Hepatocyte (in vitro differentiated cells): ENCODE measurements around the gene SLC34A3. TPM values are rescaled to one million over a fixed set of nuclear protein-coding genes. Genes with fewer than 3 reads are reported as not detected.
A peak's percentile ranks its signal among the peaks of the same experiment; 100 is the strongest.

Experiments
- DNase-seq: peaks from one replicate; pipeline ENCODE4 v3.0.0-alpha.2; 2016; ENCODE audit warnings: low spot score
- H2AFZ ChIP-seq: fragments of 200-600 bp; sonication (generic); 2 replicates; pipeline ENCODE4 v1.6.0; 2016; ENCODE audit warnings: antibody characterized with exemption, mild to moderate bottlenecking
- H3K27ac ChIP-seq: fragments of 200-600 bp; sonication (generic); 2 replicates; pipeline ENCODE4 v1.5.1; 2016; ENCODE audit warnings: mild to moderate bottlenecking
- H3K27me3 ChIP-seq: fragments of 200-600 bp; sonication (generic); 2 replicates; pipeline ENCODE4 v1.6.1; 2016
- H3K36me3 ChIP-seq: fragments of 200-600 bp; sonication (generic); replicated peaks from 2 replicates; pipeline ENCODE4 v1.5.1; 2016; ENCODE audit warnings: low read depth; ENCODE audit not compliant: insufficient read depth
- H3K4me1 ChIP-seq: fragments of 200-600 bp; sonication (generic); 2 replicates; pipeline ENCODE4 v1.5.1; 2016; ENCODE audit warnings: mild to moderate bottlenecking, moderate library complexity; ENCODE audit not compliant: insufficient read depth
- H3K4me2 ChIP-seq: fragments of 200-600 bp; sonication (generic); 2 replicates; pipeline ENCODE4 v1.6.0; 2016
- H3K4me3 ChIP-seq: fragments of 200-600 bp; sonication (generic); 2 replicates; pipeline ENCODE4 v1.5.1; 2016; ENCODE audit warnings: mild to moderate bottlenecking
- H3K79me2 ChIP-seq: fragments of 200-600 bp; sonication (generic); 2 replicates; pipeline ENCODE4 v1.6.0; 2017; ENCODE audit warnings: mild to moderate bottlenecking
- H3K9me2 ChIP-seq: fragments of 200-600 bp; sonication (generic); replicated peaks from 2 replicates; pipeline ENCODE4 v1.6.0; 2017; ENCODE audit warnings: mild to moderate bottlenecking; ENCODE audit not compliant: insufficient read depth
- H3K9me3 ChIP-seq: fragments of 200-600 bp; sonication (generic); 2 replicates; pipeline ENCODE4 v1.5.1; 2016; ENCODE audit warnings: low read depth, mild to moderate bottlenecking
- H4K20me1 ChIP-seq: fragments of 200-600 bp; sonication (generic); 2 replicates; pipeline ENCODE4 v1.6.0; 2016; ENCODE audit warnings: mild to moderate bottlenecking; ENCODE audit not compliant: insufficient read depth, poor library complexity, severe bottlenecking
- CTCF ChIP-seq: fragments of 200-600 bp; sonication (generic); IDR thresholded peaks from 2 replicates; pipeline ENCODE4 v1.5.1; 2016; ENCODE audit warnings: antibody characterized with exemption, mild to moderate bottlenecking; ENCODE audit not compliant: poor library complexity
- EZH2 ChIP-seq: fragments of 200-600 bp; sonication (generic); IDR thresholded peaks from 2 replicates; pipeline ENCODE4 v1.6.1; 2016; ENCODE audit warnings: antibody characterized with exemption, mild to moderate bottlenecking, borderline replicate concordance
- EZH2phosphoT487 ChIP-seq: fragments of 200-600 bp; sonication (generic); IDR thresholded peaks from one replicate; pipeline ENCODE4 v1.6.1; 2018; ENCODE audit warnings: antibody characterized with exemption, mild to moderate bottlenecking, low read depth, moderate library complexity; ENCODE audit not compliant: unreplicated experiment, severe bottlenecking
- WGBS: methylation state at CpG from one replicate; pipeline ENCODE4 v1.1.6; 2016; ENCODE audit warnings: low lambda C conversion rate; ENCODE audit errors: missing lambda C conversion rate; 5-methylcytosine and 5-hydroxymethylcytosine counted together
- polyA plus RNA-seq: library from polyadenylated mRNA; unstranded; fragments of >200 nt; fragmentation: Nextera tagmentation; extraction: Ambion mirVana; gene quantifications from 2 replicates; pipeline ENCODE4 v1.2.1, GENCODE V29; 2016
- total RNA-seq: library from RNA; depleted of rRNA; stranded (reverse); fragments of >200 nt; gene quantifications from 2 replicates; pipeline ENCODE4 v1.2.3, GENCODE V29; 2014

Gene SLC34A3
- total and polyA plus RNA-seq, 2 experiments from 2014 or later: 2.7 to 4.7 TPM

GRCh38 chr9:137276473-137277328 lies 46.0 kb downstream of the SLC34A3 start:
- peaks cover 26% of the 10 kb centered on the region for H3K4me1 ChIP-seq

DNA sequence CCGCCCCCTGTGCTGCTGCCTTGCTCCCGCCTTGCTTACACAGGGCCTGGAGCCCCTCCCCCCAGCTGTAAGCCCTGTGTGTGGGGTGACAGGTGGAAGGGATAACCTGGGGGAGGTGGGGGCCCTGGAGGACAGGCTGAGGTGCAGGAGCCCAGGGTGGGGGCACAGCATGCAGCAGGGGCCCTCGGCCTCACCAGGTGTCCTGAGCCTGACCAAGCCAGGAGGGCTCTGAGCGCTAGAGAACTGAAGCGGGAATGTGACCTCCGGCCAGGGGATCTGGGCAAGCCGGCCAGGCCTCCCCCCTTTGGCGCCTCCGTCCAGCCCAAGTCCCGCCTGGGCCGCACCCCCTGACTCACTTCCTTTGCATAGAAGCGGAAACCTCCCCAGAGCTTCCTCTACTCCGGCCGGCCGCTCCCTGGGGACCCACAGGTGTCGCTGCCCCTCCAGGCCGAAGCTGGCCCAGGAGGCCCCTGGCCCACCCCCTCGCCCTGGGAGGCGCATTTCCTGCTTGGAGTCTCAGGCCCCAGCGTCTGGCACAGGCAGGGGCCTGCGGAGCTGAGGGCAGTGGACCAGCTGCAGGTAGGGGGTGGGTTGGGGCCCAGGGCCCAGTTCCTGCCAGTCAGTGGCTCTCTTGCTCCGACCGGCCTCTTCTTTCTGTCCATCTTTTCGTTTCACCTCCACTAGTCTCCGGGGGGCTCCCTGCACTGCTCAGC lies 46.8 kb downstream of the SLC34A3 start, which contains the start of gene TOR4A:
TOR4A (plus strand) TSS at position 398 of the 713 bp plus-strand sequence. CDS start 964 bp downstream, outside the sequence.
- Histone ChIP-seq H3K4me3 (peak within 1 kb of the TSS; percentile 28), H3K27me3 (no peaks in the 10 kb centered on the region), H3K27ac (peak within 1 kb of the TSS; percentile 88), H3K36me3 (no peaks in the 10 kb centered on the region), H3K9me2 (no peaks in the 10 kb centered on the region), H4K20me1 (no peaks in the 10 kb centered on the region), H3K79me2 (no peaks in the 10 kb centered on the region), H3K4me2 (peak within 1 kb of the TSS; percentile 88), H3K4me1 (peaks cover 26% of the 10 kb centered on the region), H2AFZ (peak within 1 kb of the TSS; percentile 8), H3K9me3 (no peaks in the 10 kb centered on the region)
- WGBS: 35% methylated on average over 16 of the region's 25 CpGs
- peak; percentile 91 for DNase-seq
- no peak for TF ChIP-seq EZH2
- TF ChIP-seq CTCF: peak; percentile 12
- no peak for TF ChIP-seq EZH2phosphoT487

More at GRCh38 chr9:137276473-137277328, 46.0 kb downstream of the SLC34A3 start:
- peak; percentile 86 for DNase-seq
- H3K9me2 ChIP-seq: no peaks in the 10 kb centered on the region
- no peaks in the 10 kb centered on the region for H3K36me3 ChIP-seq
- TF ChIP-seq EZH2 (no peak), CTCF (no peak), EZH2phosphoT487 (no peak)
- peak overlapping the region; percentile 88 for H3K27ac ChIP-seq
- H3K9me3 ChIP-seq: no peaks in the 10 kb centered on the region
- H3K4me3 ChIP-seq: no peak overlapping the region
- peak overlapping the region; percentile 88 for H3K4me2 ChIP-seq
- H4K20me1 ChIP-seq: no peaks in the 10 kb centered on the region
- 53% methylated on average over 29 of the region's 30 CpGs for WGBS
- no peaks in the 10 kb centered on the region for H3K79me2 ChIP-seq
- H2AFZ ChIP-seq: peak overlapping the region; percentile 8
- H3K27me3 ChIP-seq: no peaks in the 10 kb centered on the region

DNA sequence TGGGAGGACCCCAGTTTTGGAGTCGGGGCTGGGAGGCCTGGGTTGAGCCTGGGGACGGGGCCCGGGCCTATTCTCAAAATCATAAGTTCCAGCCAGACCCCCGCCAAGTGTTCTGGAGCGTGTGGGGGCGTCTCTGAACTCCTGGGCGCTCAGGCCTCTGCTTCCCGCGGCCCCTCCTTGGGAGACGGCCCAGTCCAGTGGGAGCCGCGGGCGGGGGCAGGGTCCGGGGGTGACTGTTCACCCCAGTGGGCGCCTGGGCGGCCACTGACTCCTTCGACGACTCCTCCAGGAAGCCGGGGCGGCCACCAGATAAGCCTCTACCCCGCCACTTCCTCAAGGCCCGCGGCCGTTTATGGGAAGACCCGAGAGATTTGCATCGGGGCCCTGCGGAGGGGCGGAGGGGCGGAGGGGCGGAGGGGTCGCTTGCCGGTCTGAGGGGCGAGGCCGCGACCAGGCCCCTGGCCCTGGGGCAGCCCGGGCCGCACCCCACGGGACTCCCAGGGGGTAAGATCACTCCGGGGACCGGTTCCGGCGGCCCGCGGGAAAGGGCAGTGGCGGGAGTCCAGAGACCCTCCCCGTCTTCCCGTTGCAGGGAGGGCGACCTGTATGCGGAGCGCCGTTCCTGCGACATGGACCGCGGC lies 47.5 kb downstream of the SLC34A3 start:
- TF ChIP-seq CTCF (no peak), EZH2phosphoT487 (no peak), EZH2 (no peak)
- no peaks in the 10 kb centered on the region for H3K36me3 ChIP-seq
- H3K9me3 ChIP-seq: no peaks in the 10 kb centered on the region
- H4K20me1 ChIP-seq: no peaks in the 10 kb centered on the region
- peak overlapping the region; percentile 88 for H3K4me2 ChIP-seq
- H2AFZ ChIP-seq: no peak overlapping the region
- peak overlapping the region; percentile 28 for H3K4me3 ChIP-seq
- no peaks in the 10 kb centered on the region for H3K79me2 ChIP-seq
- WGBS: 58% methylated on average over 32 of the region's 54 CpGs
- H3K27me3 ChIP-seq: no peaks in the 10 kb centered on the region
- peak; percentile 38 for DNase-seq
- no peaks in the 10 kb centered on the region for H3K9me2 ChIP-seq
- H3K27ac ChIP-seq: peak overlapping the region; percentile 88
- peaks cover 26% of the 10 kb centered on the region for H3K4me1 ChIP-seq
